Esophagus (tissue), 2 donors: ENCODE data around the gene KIR2DL4. TPM values are rescaled to one million over a fixed set of nuclear protein-coding genes. Genes with fewer than 3 reads are reported as not detected.
"Not testable (repeated sequence)": the region's sequence is repeated elsewhere in the genome, so short reads cannot be mapped to it uniquely, and the experiment has no call there.

Experiments
- H3K27ac ChIP-seq, 2 donors: one replicate each; pipeline ENCODE4 v1.5.1; 2013; ENCODE audit warnings: low read depth in 2 of 2, mild to moderate bottlenecking in 2 of 2, inconsistent platforms in 1 of 2, low read length in 1 of 2, moderate library complexity in 1 of 2
- H3K27me3 ChIP-seq, 2 donors: one replicate each; pipeline ENCODE4 v1.6.1; 2013; ENCODE audit warnings: low read length in 2 of 2, control low read depth in 1 of 2, mild to moderate bottlenecking in 1 of 2; ENCODE audit not compliant: insufficient read depth in 2 of 2, control insufficient read depth in 1 of 2
- H3K36me3 ChIP-seq, 2 donors: one replicate each; pipeline ENCODE4 v1.6.1; 2013; ENCODE audit warnings: low read length in 1 of 2; ENCODE audit not compliant: control insufficient read depth in 2 of 2, insufficient read depth in 2 of 2
- H3K4me1 ChIP-seq, 2 donors: one replicate each; pipeline ENCODE4 v1.6.1; 2013; ENCODE audit warnings: low read length in 1 of 2; ENCODE audit not compliant: control insufficient read depth in 2 of 2, insufficient read depth in 2 of 2
- H3K4me3 ChIP-seq, 2 donors: one replicate each; pipeline ENCODE4 v1.5.1; 2013; ENCODE audit warnings: low read length in 2 of 2, mild to moderate bottlenecking in 2 of 2, low read depth in 1 of 2, moderate library complexity in 1 of 2
- H3K9me3 ChIP-seq, 2 donors: one replicate each; pipeline ENCODE4 v1.6.1; 2013; ENCODE audit warnings: mild to moderate bottlenecking in 2 of 2, low read depth in 1 of 2, low read length in 1 of 2, moderate library complexity in 1 of 2; ENCODE audit not compliant: control insufficient read depth in 2 of 2, insufficient read depth in 1 of 2
- WGBS, 2 donors: extraction: QIAGEN DNeasy Blood & Tissue Kit; methylation state at CpG; one replicate each; pipeline ENCODE4 v1.1.7; 2013; 5-methylcytosine and 5-hydroxymethylcytosine counted together
- polyA plus RNA-seq, 2 donors: library from polyadenylated mRNA; stranded (reverse); fragments of 200-250 nt; gene quantifications; one replicate each; pipeline ENCODE4 v1.2.3, GENCODE V29; 2013
- donor health status: healthy with polysubstance abuse.
- donor health status: Bipolar disorder and iron deficiency.

KIR2DL4 gene
- polyA plus RNA-seq, 2 donors = not detected

DNA sequence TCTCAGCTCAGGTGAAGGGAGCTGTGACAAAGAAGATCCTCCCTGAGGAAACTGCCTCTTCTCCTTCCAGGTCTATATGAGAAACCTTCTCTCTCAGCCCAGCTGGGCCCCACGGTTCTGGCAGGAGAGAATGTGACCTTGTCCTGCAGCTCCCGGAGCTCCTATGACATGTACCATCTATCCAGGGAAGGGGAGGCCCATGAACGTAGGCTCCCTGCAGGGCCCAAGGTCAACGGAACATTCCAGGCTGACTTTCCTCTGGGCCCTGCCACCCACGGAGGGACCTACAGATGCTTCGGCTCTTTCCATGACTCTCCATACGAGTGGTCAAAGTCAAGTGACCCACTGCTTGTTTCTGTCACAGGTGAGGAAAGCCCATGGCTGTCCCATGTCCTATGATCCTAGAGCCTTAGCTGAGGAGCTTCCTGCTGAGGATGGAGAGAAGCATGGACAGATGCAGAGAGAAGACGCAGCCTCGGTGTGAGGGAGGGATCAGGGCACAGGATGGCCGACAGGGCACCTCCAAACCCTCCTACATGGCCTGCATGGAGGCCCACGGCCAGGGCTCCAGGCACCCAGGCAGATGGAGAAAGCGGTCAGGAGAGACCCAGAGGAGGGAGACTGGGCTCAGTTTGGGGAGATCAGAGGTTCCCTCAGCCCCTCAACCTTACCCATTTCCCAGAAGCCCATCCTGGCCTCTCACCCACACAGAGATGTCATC lies 28.2 kb upstream of the KIR2DL4 start:
- H3K36me3 ChIP-seq, H3K27me3 ChIP-seq, H3K4me1 ChIP-seq, H3K9me3 ChIP-seq, H3K4me3 ChIP-seq, H3K27ac ChIP-seq: not testable (repeated sequence)
- 69 to 80% methylated on average over 12 of the region's 12 CpGs for WGBS, 2 donors

DNA sequence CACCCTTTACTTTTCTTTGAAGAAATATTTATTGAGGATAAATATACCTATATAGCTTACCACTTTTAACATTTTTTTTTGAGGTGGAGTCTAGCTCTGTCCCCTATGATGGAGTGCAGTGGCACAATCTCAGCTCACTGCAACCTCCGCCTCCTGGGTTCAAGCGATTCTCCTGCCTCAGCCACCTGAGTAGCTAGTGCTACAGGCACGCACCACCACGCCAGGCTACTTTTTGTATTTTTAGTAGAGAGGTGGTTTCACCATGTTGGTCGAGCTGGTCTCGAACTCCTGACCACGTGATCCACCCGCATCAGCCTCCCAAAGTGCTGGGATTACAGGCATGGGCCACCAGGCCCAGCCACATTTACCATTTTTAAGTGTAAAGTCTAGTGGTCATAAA lies 27.6 kb upstream of the KIR2DL4 start:
- 68 to 81% methylated on average over 8 of the region's 8 CpGs for WGBS, 2 donors
- not testable (repeated sequence) for H3K27ac ChIP-seq, H3K4me1 ChIP-seq, H3K4me3 ChIP-seq, H3K36me3 ChIP-seq, H3K9me3 ChIP-seq, H3K27me3 ChIP-seq

DNA sequence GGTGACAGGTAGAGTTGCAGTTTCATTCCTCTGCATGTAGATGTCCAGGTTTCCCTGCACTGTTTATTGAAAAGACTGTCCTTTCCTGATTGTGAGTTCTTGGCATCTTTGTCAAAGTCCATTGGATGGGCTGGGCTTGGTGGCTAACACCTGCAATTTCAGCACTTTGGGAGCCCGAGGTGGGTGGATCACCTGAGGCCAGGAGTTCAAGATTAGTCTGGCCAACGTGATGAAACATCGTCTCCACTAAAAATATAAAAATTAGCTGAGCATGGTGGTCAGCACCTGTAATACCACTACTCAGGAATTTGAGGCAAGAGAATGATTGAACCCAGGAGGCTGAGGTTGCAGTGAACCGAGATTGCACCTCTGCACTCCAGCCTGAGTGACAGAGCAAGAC lies 25.6 kb upstream of the KIR2DL4 start:
- not testable (repeated sequence) for H3K4me3 ChIP-seq, H3K27ac ChIP-seq, H3K27me3 ChIP-seq, H3K36me3 ChIP-seq, H3K9me3 ChIP-seq, H3K4me1 ChIP-seq
- 51 to 53% methylated on average over 4 of the region's 4 CpGs for WGBS, 2 donors

DNA sequence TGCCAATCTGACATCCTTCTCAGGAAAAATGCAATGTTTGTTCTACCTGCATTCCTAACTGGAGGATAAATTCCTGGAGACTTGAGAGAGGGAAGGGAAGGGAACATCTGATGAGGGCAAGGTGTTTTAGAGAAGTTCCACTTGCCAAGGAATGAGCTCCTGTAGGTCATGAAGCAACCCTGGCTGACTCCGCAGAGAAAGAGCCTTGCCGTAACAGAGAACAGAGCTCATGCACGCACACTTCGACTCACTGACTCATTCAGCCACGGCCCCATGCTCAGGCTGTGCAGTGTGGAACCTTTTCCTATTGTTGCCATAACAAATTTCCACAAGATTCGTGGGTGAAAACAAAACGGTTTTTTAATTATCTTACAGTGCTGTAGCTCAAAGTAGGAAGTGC lies 24.5 kb upstream of the KIR2DL4 start:
- 54 to 64% methylated on average over 7 of the region's 7 CpGs for WGBS, 2 donors
- not testable (repeated sequence) for H3K4me3 ChIP-seq, H3K27ac ChIP-seq, H3K9me3 ChIP-seq, H3K27me3 ChIP-seq, H3K4me1 ChIP-seq, H3K36me3 ChIP-seq

DNA sequence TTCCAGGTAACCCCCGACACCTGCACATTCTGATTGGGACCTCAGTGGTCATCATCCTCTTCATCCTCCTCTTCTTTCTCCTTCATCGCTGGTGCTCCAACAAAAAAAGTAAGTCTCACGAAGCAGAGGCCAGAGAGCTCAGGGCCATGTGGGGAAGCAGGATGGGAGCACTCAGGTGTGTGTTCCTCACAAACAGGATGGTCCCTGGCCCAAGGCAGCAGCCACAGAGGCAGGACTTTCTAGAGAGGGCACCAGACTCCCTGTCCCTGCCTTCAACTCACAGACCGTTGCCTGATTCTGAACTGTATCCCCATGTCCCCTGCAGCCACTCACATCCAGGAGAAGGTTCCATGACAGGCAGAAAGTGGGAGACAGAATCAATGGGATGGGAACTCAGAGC lies 20.5 kb upstream of the KIR2DL4 start:
- WGBS, 2 donors = 64 to 70% methylated on average over 4 of the region's 4 CpGs
- H3K4me1 ChIP-seq, H3K27me3 ChIP-seq, H3K9me3 ChIP-seq, H3K36me3 ChIP-seq, H3K27ac ChIP-seq, H3K4me3 ChIP-seq: not testable (repeated sequence)

DNA sequence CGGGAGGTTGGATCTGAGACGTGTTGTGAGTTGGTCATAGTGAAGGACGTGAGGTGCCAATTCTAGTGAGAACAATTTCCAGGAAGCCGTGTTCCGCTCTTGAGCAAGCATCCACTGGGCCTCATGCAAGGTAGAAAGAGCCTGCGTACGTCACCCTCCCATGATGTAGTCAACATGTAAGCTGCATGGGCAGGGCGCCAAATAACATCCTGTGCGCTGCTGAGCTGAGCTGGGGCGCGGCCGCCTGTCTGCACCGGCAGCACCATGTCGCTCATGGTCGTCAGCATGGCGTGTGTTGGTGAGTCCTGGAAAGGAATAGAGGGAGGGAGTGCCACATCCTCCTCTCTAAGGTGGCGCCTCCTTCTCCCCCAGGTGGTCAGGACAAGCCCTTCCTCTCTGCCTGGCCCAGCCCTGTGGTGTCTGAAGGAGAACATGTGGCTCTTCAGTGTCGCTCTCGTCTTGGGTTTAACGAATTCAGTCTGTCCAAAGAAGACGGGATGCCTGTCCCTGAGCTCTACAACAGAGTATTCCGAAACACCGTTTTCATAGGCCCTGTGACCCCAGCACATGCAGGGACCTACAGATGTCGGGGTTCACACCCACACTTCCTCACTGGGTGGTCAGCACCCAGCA lies 17.2 kb upstream of the KIR2DL4 start:
- H3K4me1 ChIP-seq, H3K4me3 ChIP-seq, H3K27ac ChIP-seq, H3K9me3 ChIP-seq, H3K27me3 ChIP-seq, H3K36me3 ChIP-seq: not testable (repeated sequence)
- WGBS, 2 donors = 86 to 87% methylated on average over 24 of the region's 24 CpGs

DNA sequence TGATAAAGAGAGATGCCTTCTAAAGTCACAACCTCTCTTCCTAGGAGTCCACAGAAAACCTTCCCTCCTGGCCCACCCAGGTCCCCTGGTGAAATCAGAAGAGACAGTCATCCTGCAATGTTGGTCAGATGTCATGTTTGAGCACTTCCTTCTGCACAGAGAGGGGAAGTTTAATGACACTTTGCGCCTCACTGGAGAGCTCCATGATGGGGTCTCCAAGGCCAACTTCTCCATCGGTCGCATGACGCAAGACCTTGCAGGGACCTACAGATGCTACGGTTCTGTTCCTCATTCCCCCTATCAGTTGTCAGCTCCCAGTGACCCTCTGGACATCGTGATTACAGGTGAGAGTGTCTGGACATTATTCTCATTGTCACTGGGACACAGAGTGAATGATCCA lies 15.3 kb upstream of the KIR2DL4 start:
- H3K9me3 ChIP-seq, H3K4me1 ChIP-seq, H3K27ac ChIP-seq, H3K4me3 ChIP-seq, H3K27me3 ChIP-seq, H3K36me3 ChIP-seq: not testable (repeated sequence)
- WGBS, 2 donors = 78 to 80% methylated on average over 6 of the region's 6 CpGs

DNA sequence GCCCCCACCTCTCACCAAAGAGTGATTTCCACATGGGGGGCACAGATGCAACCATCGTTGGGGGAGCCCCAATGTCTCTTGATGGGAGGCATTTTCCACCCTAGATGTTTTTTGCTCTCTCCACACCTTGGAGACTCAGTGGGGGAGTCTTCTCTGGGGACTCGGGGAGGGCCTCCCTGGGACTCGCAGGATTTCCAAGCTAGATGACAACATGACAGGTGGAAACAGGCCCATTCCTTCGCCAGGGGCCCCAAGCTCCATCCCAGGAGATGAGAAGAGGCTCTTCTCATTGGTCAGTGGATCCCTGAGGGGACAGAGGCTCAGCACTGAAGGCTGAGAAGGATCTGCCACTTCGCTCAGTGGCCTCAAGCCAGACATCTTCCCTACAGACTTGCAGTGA lies 12.7 kb upstream of the KIR2DL4 start:
- Histone ChIP-seq H3K4me1 (no peaks in the 10 kb centered on the region), H3K27me3 (no peaks in the 10 kb centered on the region), H3K9me3 (peaks cover 0 to 3% of the 10 kb centered on the region in 2 donors), H3K36me3 (no peaks in the 10 kb centered on the region), H3K27ac (no peak overlapping the region), H3K4me3 (no peak overlapping the region)
- WGBS, 2 donors = 52 to 64% methylated on average over 5 of the region's 5 CpGs

DNA sequence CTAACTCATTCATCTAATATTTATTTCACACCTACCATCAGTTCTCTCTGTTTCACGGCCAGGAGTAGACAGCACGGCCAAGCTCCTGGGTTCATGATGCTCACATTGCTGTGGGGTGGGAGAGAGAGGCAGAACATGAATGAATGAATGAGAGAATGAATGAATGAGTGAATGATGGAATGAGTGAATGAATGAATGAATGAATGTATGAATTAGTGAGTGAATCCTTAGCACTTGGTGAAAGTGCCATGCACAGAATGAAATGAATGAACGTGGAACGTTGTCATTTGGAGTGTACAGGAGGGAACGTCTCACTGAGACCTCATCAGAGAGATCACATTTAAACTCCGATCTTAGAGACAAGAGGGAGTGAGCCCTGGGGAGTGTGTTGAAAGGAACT lies 11.9 kb upstream of the KIR2DL4 start:
- no peak overlapping the region for H3K4me3 ChIP-seq
- no peaks in the 10 kb centered on the region for H3K36me3 ChIP-seq
- 77 to 84% methylated on average over 6 of the region's 6 CpGs for WGBS, 2 donors
- H3K27me3 ChIP-seq = no peaks in the 10 kb centered on the region
- H3K4me1 ChIP-seq = no peaks in the 10 kb centered on the region
- H3K27ac ChIP-seq = no peak overlapping the region
- H3K9me3 ChIP-seq = no peaks in the 10 kb centered on the region

DNA sequence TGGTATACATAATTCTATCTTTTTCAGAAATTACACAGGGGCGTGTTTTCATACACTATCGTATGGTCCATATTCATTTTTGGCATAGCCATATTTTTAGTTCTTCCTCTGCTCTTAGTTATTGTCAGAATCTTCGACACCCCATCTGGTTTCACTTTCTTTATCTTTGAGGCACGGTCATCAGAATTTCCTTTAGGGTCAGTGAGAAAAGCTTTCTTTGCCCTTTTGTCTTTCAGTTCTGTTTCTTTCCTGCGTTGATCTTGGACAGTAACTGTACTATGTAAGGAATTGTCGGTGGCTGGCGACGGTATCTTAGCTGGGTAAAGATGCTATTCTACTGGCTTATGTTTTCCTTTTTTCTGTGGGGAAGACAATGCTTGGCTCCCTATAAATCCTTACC lies 10.6 kb upstream of the KIR2DL4 start:
- H3K4me3 ChIP-seq = no peak overlapping the region
- no peaks in the 10 kb centered on the region for H3K9me3 ChIP-seq
- no peaks in the 10 kb centered on the region for H3K4me1 ChIP-seq
- WGBS, 2 donors = 48 to 53% methylated on average over 8 of the region's 8 CpGs
- no peak overlapping the region for H3K27ac ChIP-seq
- H3K27me3 ChIP-seq = no peaks in the 10 kb centered on the region
- no peaks in the 10 kb centered on the region for H3K36me3 ChIP-seq
